Embryonic facial prominence (tissue), 1 donor: ENCODE data around the gene SETMAR.
"Not testable (repeated sequence)": the region's sequence is repeated elsewhere in the genome, so short reads cannot be mapped to it uniquely, and the experiment has no call there.

ENCODE experiments used
- DNase-seq: peaks from one replicate; pipeline ENCODE4 v3.0.0-alpha.2; 2016; ENCODE audit errors: extremely low spot score

SETMAR gene

DNA sequence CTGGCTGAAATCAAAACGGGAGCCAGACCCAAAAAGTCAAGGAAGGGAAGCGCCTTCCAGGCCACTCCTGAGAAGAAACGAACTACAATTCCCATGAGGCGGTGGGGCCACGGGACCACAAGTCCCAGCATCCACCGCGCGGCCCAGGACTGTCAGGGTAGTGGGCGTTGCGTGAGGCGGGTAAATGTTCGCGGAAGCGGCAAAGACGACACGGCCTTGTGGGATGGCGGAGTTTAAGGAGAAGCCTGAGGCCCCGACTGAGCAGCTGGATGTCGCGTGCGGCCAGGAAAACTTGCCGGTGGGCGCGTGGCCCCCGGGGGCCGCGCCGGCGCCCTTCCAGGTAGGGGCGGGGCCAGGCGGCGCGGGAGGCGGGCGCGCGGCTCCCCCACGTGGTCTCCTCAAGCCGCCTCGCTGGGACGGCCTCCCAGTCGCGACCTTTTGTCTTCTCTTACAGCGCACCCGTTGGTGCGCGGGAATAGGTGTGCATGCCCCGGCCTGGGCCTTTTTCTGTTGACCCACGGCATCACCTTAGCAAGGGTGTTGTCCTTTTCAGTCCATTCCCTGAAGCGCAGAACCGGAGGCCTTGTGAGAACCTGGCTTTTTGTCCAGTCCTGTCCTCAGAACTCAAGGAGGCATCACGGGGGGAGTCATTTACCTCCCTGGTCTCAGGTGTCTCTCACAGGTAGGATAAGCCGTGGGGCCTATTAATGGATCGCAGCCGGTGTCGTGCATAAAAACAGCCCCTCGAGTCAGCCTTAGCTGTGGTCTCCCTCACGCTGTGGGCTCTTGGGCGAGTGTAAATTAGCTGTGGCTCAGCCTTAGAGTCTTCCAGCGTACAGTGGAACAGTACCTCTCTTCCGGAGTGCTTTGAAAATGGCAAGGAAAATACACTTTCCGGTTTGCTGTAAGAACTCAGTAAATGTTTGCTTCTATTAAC lies at the start of gene SETMAR:
Gene SETMAR, plus strand, starts transcription at position 183 of the 937 bp plus-strand sequence. Its CDS starts 2 bp downstream, at position 185.
- DNase-seq: peak; percentile 75

GRCh38 chr3:4261406-4261805 lies 41.8 kb upstream of the SETMAR start:
- DNase-seq: no peak

GRCh38 chr3:4264040-4264439 lies 39.1 kb upstream of the SETMAR start:
- DNase-seq: no peak

GRCh38 chr3:4270720-4271119 lies 32.4 kb upstream of the SETMAR start:
- no peak for DNase-seq

- DNase-seq: peak; percentile 66
These were observed 31.3 kb upstream of the SETMAR start for GRCh38 chr3:4271834-4272233.

- DNase-seq: no peak
These were observed 23.6 kb upstream of the SETMAR start for GRCh38 chr3:4279516-4280105.

- no peak for DNase-seq
These were observed 21.2 kb upstream of the SETMAR start for GRCh38 chr3:4281991-4282390.

GRCh38 chr3:4284865-4285264 lies 18.3 kb upstream of the SETMAR start:
- DNase-seq: no peak

- DNase-seq: no peak
These were observed 14.1 kb upstream of the SETMAR start for GRCh38 chr3:4289044-4289443.

GRCh38 chr3:4290272-4290893 lies 12.8 kb upstream of the SETMAR start:
- no peak for DNase-seq

DNA sequence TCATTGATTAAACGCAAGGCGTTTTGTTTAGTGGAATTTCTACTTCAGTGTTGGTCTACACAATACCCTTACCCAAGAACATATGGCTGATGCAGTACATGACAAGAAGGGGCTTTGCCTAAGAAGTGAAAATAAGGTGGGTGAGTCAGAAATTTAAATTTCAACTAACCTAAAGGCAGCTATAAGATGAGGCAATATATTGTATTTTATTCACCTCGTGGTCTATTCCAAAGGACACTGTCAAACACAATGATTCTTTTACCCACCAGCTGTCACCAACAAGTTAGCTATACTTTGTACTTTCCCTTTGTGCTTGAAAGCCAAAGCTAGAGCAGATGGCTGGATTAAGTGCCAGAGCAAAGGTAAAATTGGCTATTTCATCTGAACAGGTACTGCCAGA lies 10.9 kb upstream of the SETMAR start:
- DNase-seq: no peak

DNA sequence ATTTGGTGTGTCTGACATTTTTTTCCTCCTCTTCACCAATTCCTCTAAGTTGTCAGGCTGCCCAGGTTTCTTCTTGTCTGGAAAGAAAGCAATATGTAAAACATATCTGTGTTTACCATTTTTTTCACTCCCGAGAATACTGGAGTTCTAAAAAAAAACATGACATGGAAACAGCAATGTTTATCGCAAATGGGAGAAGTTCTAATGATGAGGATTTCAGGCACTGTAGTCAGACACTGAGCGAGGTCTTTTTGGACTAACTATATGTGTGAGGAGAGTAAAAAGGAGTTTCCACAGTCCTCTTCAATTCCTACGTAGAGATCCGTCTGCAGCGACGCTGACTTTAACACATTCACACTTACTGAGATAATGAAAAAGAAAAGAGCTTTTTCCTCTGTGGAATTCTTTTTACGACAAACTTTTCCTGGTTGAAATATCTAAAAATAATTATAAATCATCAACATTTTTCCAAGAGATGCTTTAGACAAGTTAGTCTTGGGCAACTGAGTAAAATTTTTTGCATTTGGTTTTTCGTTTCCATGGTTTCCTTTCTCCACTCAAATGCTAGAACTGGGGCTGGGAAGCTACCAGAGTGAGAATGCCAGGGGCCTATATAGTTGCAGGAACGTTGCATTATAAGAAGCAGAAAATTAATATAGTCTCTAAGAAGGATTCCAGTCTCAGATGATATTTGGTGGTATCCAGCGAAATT lies 8.4 kb upstream of the SETMAR start:
- no peak for DNase-seq

GRCh38 chr3:4296454-4296853 lies 6.7 kb upstream of the SETMAR start:
- not testable (repeated sequence) for DNase-seq

GRCh38 chr3:4297486-4297885 lies 5.7 kb upstream of the SETMAR start:
- no peak for DNase-seq

GRCh38 chr3:4302747-4303146 lies 422 bp upstream of the SETMAR start:
- no peak for DNase-seq

DNA sequence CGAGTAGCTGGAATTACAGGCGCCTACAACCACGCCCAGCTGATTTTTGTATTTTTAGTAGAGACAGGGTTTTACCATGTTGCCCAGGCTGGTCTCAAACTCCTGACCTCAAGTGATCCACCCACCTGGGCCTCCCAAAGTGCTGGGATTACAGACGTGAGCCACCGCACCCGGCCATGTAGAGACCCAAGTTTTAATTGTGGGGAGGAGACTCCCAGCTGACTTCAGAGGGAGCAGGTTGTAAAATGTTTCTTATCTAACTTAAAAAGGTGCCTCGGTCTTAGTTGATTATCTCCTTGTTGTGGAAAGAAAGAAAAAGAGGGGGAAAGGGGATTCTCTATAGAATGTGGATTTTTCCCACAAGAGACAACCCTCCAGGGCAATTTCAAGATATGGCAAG lies 2.0 kb downstream of the SETMAR start:
- not testable (repeated sequence) for DNase-seq

- DNase-seq: no peak
These were observed 2.9 kb downstream of the SETMAR start for GRCh38 chr3:4306091-4306490.

DNA sequence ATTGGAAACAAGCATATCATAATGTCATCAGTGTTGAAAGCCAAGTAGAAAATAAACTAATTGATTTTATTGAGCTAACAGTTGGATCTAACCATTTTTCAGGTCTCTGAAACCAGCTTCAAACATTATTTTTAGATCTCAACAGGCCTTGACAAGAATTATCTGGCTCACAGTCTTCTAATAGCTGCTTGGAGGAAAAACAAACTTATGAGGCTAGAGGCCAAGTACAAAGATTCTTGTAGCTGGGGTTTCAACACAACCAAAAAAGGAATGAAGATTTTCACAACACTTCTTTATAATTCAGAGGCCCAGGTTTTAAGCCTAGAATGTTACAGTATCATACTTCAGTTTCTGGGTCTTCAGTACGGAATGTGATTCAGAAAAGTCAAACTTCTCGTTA lies 3.7 kb downstream of the SETMAR start:
- no peak for DNase-seq

DNA sequence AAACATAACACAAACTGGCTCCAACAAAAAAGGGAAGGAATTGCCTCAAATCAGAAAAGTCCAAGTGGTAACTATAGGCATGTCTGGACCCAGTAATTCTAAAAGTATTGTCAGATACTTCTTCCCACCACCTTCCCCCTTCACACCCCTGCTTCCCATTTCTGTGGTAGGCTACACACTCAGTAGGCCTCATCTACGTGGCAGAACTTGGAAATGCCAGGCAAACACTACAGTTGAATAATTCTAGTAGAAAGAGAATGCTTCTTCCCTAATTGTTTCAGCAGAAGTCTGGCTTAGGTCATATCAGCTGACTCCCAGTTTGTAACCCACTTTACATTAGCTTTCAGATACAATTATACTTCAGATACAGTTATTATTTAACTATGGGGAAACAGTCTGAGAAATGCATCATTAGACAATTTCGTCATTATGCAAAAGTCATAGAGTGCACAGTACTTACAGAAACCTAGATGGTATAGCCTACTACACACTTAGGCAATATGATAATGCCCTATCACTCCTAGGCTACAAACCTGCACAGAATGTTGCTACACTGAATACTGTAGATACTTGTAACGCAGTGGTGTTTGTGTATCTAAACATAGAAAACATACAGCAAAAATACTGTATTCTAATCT lies 6.4 kb downstream of the SETMAR start:
- no peak for DNase-seq

DNA sequence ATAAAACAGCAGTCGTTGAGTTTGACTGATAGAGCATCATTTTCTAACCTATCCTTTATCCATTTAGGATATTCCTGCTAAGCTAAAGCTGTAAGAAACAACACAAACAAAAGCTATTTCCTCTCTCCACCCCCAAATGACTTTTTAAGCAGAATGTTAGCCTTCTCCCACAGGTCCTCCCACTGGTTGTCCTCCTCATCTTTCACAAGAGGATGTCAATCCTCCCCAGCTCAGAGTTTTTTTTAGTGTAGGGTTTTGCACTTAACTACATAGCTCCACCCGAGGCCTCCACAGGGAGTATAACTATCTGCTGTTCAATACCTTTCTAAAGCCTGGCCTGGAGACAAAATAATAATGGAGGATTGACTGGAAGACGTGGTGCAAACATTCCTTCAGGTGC lies 7.8 kb downstream of the SETMAR start:
- DNase-seq: no peak

GRCh38 chr3:4311496-4311895 lies 8.3 kb downstream of the SETMAR start:
- no peak for DNase-seq
